Neural cell (in vitro differentiated cells): ENCODE data around the gene TCF12. TPM values are rescaled to one million over a fixed set of nuclear protein-coding genes. Genes with fewer than 3 reads are reported as not detected.

Source experiments
- H2AFZ ChIP-seq: fragments of 200-600, 300-800 bp; sonication (generic), shearing (Covaris generic); 2 replicates; pipeline ENCODE4 v1.6.0; 2014; ENCODE audit warnings: low read depth, mild to moderate bottlenecking, antibody characterized with exemption, low read length, moderate library complexity
- H3F3A ChIP-seq: fragments of 200-600 bp; shearing (Covaris generic); 2 replicates; pipeline ENCODE4 v1.6.1; 2016; ENCODE audit warnings: mild to moderate bottlenecking, moderate library complexity, mixed read lengths, antibody characterized with exemption, low read length; ENCODE audit not compliant: insufficient read depth, poor library complexity, severe bottlenecking
- H3K27ac ChIP-seq: fragments of 200-600, 300-800 bp; sonication (generic), shearing (Covaris generic); 2 replicates; pipeline ENCODE4 v1.5.1; 2014; ENCODE audit warnings: mild to moderate bottlenecking, low read length, moderate library complexity
- H3K27me3 ChIP-seq: fragments of 300-800, 200-600 bp; sonication (generic), shearing (Covaris generic); 2 replicates; pipeline ENCODE4 v1.6.0; 2014; ENCODE audit warnings: mild to moderate bottlenecking, low read depth, low read length, moderate library complexity; ENCODE audit not compliant: insufficient read depth
- H3K36me3 ChIP-seq: fragments of 300-800, 200-600 bp; sonication (generic), shearing (Covaris generic); 2 replicates; pipeline ENCODE4 v1.5.1; 2014; ENCODE audit warnings: mild to moderate bottlenecking, antibody characterized with exemption, low read length, moderate library complexity; ENCODE audit not compliant: insufficient read depth
- H3K4me2 ChIP-seq: fragments of 300-800, 200-600 bp; sonication (generic), shearing (Covaris generic); 2 replicates; pipeline ENCODE4 v1.6.0; 2014; ENCODE audit warnings: mild to moderate bottlenecking, low read length
- H3K4me3 ChIP-seq: fragments of 300-800, 200-600 bp; sonication (generic), shearing (Covaris generic); 2 replicates; pipeline ENCODE4 v1.5.1; 2014; ENCODE audit warnings: mild to moderate bottlenecking, low read length, moderate library complexity
- H3K79me2 ChIP-seq: fragments of 200-600 bp; shearing (Covaris generic); replicated peaks from 2 replicates; pipeline ENCODE4 v1.6.0; 2014; ENCODE audit warnings: mild to moderate bottlenecking, low read length, moderate library complexity; ENCODE audit not compliant: insufficient read depth
- H3K9ac ChIP-seq: fragments of 300-800, 200-600 bp; sonication (generic), shearing (Covaris generic); 2 replicates; pipeline ENCODE4 v1.6.1; 2016; ENCODE audit warnings: mild to moderate bottlenecking, low read length, mixed read lengths
- H3K9me2 ChIP-seq: fragments of 200-600 bp; shearing (Covaris generic); 2 replicates; pipeline ENCODE4 v1.6.1; 2016; ENCODE audit warnings: mild to moderate bottlenecking, low read length, mixed read lengths; ENCODE audit not compliant: insufficient read depth
- H3K9me3 ChIP-seq: fragments of 200-600, 300-800 bp; sonication (generic), shearing (Covaris generic); 2 replicates; pipeline ENCODE4 v1.6.1; 2016; ENCODE audit warnings: mild to moderate bottlenecking, mixed run types, low read length, moderate library complexity, mixed read lengths
- H4K20me1 ChIP-seq: fragments of 200-600 bp; shearing (Covaris generic); 2 replicates; pipeline ENCODE4 v1.6.1; 2016; ENCODE audit warnings: mild to moderate bottlenecking, mixed run types; ENCODE audit not compliant: insufficient read depth
- CTCF ChIP-seq: fragments of 450-650 bp; IDR thresholded peaks from 2 replicates; pipeline ENCODE4 v1.5.1; 2014; ENCODE audit warnings: antibody characterized with exemption, mild to moderate bottlenecking, moderate library complexity; ENCODE audit not compliant: poor library complexity, severe bottlenecking
- EP300 ChIP-seq: fragments of 450-650 bp; conservative IDR thresholded peaks from 2 replicates; pipeline ENCODE4 v1.6.1; 2014; ENCODE audit warnings: antibody characterized with exemption, mild to moderate bottlenecking, moderate library complexity; ENCODE audit not compliant: poor library complexity, severe bottlenecking
- EZH2 ChIP-seq: fragments of 200-600, 300-800 bp; shearing (Covaris generic), sonication (generic); IDR thresholded peaks from 2 replicates; pipeline ENCODE4 v1.6.1; 2014; ENCODE audit warnings: antibody characterized with exemption, low read length, borderline replicate concordance, mild to moderate bottlenecking; ENCODE audit not compliant: insufficient read depth, poor library complexity, severe bottlenecking
- MXI1 ChIP-seq: fragments of 450-650 bp; conservative IDR thresholded peaks from 2 replicates; pipeline ENCODE4 v1.6.1; 2014; ENCODE audit warnings: antibody characterized with exemption, mild to moderate bottlenecking; ENCODE audit not compliant: poor library complexity, severe bottlenecking
- POLR2AphosphoS5 ChIP-seq: IDR thresholded peaks from 2 replicates; pipeline ENCODE4 v1.6.1; 2012
- RAD21 ChIP-seq: fragments of 450-650 bp; conservative IDR thresholded peaks from 2 replicates; pipeline ENCODE4 v1.6.1; 2014; ENCODE audit warnings: antibody characterized with exemption, mild to moderate bottlenecking, moderate library complexity
- SMC3 ChIP-seq: fragments of 450-650 bp; conservative IDR thresholded peaks from 2 replicates; pipeline ENCODE4 v1.6.1; 2014; ENCODE audit warnings: antibody characterized with exemption, mild to moderate bottlenecking, moderate library complexity; ENCODE audit not compliant: poor library complexity
- TAF1 ChIP-seq: IDR thresholded peaks from 2 replicates; pipeline ENCODE4 v1.6.1; 2012; ENCODE audit warnings: low read depth
- polyA plus RNA-seq: library from polyadenylated mRNA; depleted of rRNA; stranded (reverse); fragments of >200 nt; gene quantifications from 2 replicates; pipeline ENCODE4 v1.2.3, GENCODE V29; 2014
- TF ChIP-seq, protein P1 (sequence below): IDR thresholded peaks from 2 replicates; pipeline ENCODE4 v1.6.1; 2012; ENCODE audit warnings: borderline replicate concordance

Gene TCF12
- polyA plus RNA-seq, 1 donor from 2014 or later: 52.7 TPM

GRCh38 chr15:57027596-57027995 is 109.2 kb downstream of the TCF12 start:
- H3K36me3 ChIP-seq: no peaks in the 10 kb centered on the region
- peaks cover 71% of the 10 kb centered on the region for H3K79me2 ChIP-seq
- H2AFZ ChIP-seq: no peak overlapping the region
- no peak overlapping the region for H3K9ac ChIP-seq
- no peaks in the 10 kb centered on the region for H4K20me1 ChIP-seq
- no peak overlapping the region for H3K4me3 ChIP-seq
- no peak overlapping the region for H3K27ac ChIP-seq
- no peaks in the 10 kb centered on the region for H3K9me2 ChIP-seq
- H3F3A ChIP-seq: peaks cover 4% of the 10 kb centered on the region
- H3K9me3 ChIP-seq: no peaks in the 10 kb centered on the region
- no peaks in the 10 kb centered on the region for H3K27me3 ChIP-seq
- TF ChIP-seq EZH2: no peak
- TF ChIP-seq MXI1: no peak
- no peak for TF ChIP-seq POLR2AphosphoS5
- TF ChIP-seq, protein P1, sequence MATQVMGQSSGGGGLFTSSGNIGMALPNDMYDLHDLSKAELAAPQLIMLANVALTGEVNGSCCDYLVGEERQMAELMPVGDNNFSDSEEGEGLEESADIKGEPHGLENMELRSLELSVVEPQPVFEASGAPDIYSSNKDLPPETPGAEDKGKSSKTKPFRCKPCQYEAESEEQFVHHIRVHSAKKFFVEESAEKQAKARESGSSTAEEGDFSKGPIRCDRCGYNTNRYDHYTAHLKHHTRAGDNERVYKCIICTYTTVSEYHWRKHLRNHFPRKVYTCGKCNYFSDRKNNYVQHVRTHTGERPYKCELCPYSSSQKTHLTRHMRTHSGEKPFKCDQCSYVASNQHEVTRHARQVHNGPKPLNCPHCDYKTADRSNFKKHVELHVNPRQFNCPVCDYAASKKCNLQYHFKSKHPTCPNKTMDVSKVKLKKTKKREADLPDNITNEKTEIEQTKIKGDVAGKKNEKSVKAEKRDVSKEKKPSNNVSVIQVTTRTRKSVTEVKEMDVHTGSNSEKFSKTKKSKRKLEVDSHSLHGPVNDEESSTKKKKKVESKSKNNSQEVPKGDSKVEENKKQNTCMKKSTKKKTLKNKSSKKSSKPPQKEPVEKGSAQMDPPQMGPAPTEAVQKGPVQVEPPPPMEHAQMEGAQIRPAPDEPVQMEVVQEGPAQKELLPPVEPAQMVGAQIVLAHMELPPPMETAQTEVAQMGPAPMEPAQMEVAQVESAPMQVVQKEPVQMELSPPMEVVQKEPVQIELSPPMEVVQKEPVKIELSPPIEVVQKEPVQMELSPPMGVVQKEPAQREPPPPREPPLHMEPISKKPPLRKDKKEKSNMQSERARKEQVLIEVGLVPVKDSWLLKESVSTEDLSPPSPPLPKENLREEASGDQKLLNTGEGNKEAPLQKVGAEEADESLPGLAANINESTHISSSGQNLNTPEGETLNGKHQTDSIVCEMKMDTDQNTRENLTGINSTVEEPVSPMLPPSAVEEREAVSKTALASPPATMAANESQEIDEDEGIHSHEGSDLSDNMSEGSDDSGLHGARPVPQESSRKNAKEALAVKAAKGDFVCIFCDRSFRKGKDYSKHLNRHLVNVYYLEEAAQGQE: no peak
- no peak for TF ChIP-seq CTCF
- TF ChIP-seq SMC3: no peak
- TF ChIP-seq TAF1: no peak
- H3K4me2 ChIP-seq: no peak overlapping the region

DNA sequence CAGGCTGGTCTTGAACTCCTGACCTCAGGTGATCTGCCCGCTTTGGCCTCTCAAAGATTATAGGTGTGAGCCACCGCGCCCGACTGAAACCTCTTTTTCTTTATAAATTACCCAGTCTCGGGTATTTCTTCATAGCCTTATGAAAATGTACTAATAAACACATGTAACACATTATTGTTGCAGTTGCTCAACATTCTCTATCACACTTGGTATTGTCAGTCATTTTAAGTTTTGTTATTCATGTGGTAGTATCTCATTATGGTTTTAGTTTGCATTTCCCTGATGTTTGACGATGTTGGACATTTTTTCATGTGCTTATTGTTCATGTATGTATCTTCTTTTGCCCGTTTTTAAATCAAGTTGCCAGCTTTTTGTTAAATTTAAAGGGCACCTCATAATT is 109.7 kb downstream of the TCF12 start:
- H3K4me2 ChIP-seq: no peak overlapping the region
- no peaks in the 10 kb centered on the region for H3K9me2 ChIP-seq
- H3K36me3 ChIP-seq: no peaks in the 10 kb centered on the region
- no peaks in the 10 kb centered on the region for H4K20me1 ChIP-seq
- no peak overlapping the region for H3K9ac ChIP-seq
- no peak overlapping the region for H2AFZ ChIP-seq
- H3K27ac ChIP-seq: no peak overlapping the region
- no peaks in the 10 kb centered on the region for H3K27me3 ChIP-seq
- H3K9me3 ChIP-seq: no peaks in the 10 kb centered on the region
- TF ChIP-seq SMC3 (no peak), TAF1 (no peak), MXI1 (no peak), POLR2AphosphoS5 (no peak), CTCF (no peak), EZH2 (no peak), RAD21 (no peak), EP300 (no peak)
- TF ChIP-seq, protein P1: no peak
- peaks cover 66% of the 10 kb centered on the region for H3K79me2 ChIP-seq
- no peak overlapping the region for H3K4me3 ChIP-seq
- peaks cover 4% of the 10 kb centered on the region for H3F3A ChIP-seq
